T1000 (cell line): ENCODE results near the gene HIBCH.

Experiments used
- DNase-seq: peaks from one replicate; lab custom pipeline; 2025; ENCODE audit warnings: mixed read lengths; lab: John Stamatoyannopoulos, UW

The HIBCH gene

GRCh38 chr2:190156530-190157212 lies 163.0 kb downstream of the HIBCH start:
- no peak for DNase-seq
